HEK293 (cell line): ENCODE data around the gene MYRIP.

Experiments used
- CTCF ChIA-PET: fragments of 350-600 bp; formaldehyde crosslinking; extraction: SDS; loops from one replicate; lab custom pipeline; 2021; ENCODE audit warnings: antibody characterized with exemption; lab: Yijun Ruan, JAX
- POLR2A ChIA-PET: fragments of 300-600 bp; formaldehyde crosslinking; extraction: SDS; loops from one replicate; lab custom pipeline; 2020; ENCODE audit warnings: antibody characterized with exemption, inconsistent platforms; lab: Yijun Ruan, JAX
- H3K27ac ChIP-seq: fragments of 200-500 bp; sonication (Bioruptor generic); 2 replicates; pipeline ENCODE4 v1.5.1; 2014; ENCODE audit warnings: low read depth, low read length, control low read depth, inconsistent platforms; ENCODE audit errors: extremely low read depth
- H3K36me3 ChIP-seq, 2 experiments: fragments of 200-500 bp in 1 of 2; sonication (Bioruptor generic) in 1 of 2; 1 replicate in 1 of 2; 2 replicates in 1 of 2; pipeline ENCODE4 v1.5.1; 2014 to 2017; ENCODE audit warnings: inconsistent platforms in 2 of 2, low read length in 2 of 2; ENCODE audit not compliant: control insufficient read depth in 2 of 2, insufficient read depth in 1 of 2
- H3K4me1 ChIP-seq: fragments of 200-500 bp; sonication (Bioruptor generic); 2 replicates; pipeline ENCODE4 v1.5.1; 2014; ENCODE audit warnings: mild to moderate bottlenecking, low read length, inconsistent platforms; ENCODE audit not compliant: control insufficient read depth, insufficient read depth
- H3K4me3 ChIP-seq: 2 replicates; pipeline ENCODE4 v1.5.1; 2011; ENCODE audit warnings: low read depth, mild to moderate bottlenecking, control low read depth, low read length, moderate library complexity
- H3K9me3 ChIP-seq: fragments of 200-500 bp; sonication (Bioruptor generic); 2 replicates; pipeline ENCODE4 v1.5.1; 2014; ENCODE audit warnings: low read depth, low read length, inconsistent platforms; ENCODE audit not compliant: control insufficient read depth, insufficient read depth
- BCL11B ChIP-seq: fragments of 450-650 bp; formaldehyde crosslinking; IDR thresholded peaks from 2 replicates; pipeline ENCODE4 v1.5.1; 2016; ENCODE audit warnings: low read depth, missing biosample characterization, missing genetic modification characterization
- ELK4 ChIP-seq: IDR thresholded peaks from 2 replicates; pipeline ENCODE4 v1.6.1; 2011; ENCODE audit warnings: mild to moderate bottlenecking, low read depth, low read length, borderline replicate concordance
- GLIS1 ChIP-seq: fragments of 450-650 bp; formaldehyde crosslinking; IDR thresholded peaks from 2 replicates; pipeline ENCODE4 v1.5.1; 2016; ENCODE audit warnings: missing biosample characterization, missing genetic modification characterization
- HOXD13 ChIP-seq: sonication (generic); formaldehyde crosslinking; IDR thresholded peaks from 2 replicates; pipeline ENCODE4 v1.8.0; 2022; ENCODE audit warnings: missing genetic modification reagents, borderline replicate concordance
- KLF9 ChIP-seq: fragments of 450-650 bp; formaldehyde crosslinking; IDR thresholded peaks from 2 replicates; pipeline ENCODE4 v1.5.1; 2016; ENCODE audit warnings: missing biosample characterization, missing genetic modification characterization, low read depth
- TRIM28 ChIP-seq: IDR thresholded peaks from 2 replicates; pipeline ENCODE4 v1.6.1; 2011; ENCODE audit warnings: low read length, control low read depth, borderline replicate concordance
- ZNF114 ChIP-seq: fragments of 450-650 bp; formaldehyde crosslinking; IDR thresholded peaks from 2 replicates; pipeline ENCODE4 v1.5.0; 2017; ENCODE audit warnings: missing biosample characterization, missing genetic modification characterization
- ZNF140 ChIP-seq: fragments of 450-650 bp; formaldehyde crosslinking; IDR thresholded peaks from 2 replicates; pipeline ENCODE4 v1.5.1; 2016; ENCODE audit warnings: missing biosample characterization, missing genetic modification characterization
- ZNF2 ChIP-seq: fragments of 450-650 bp; formaldehyde crosslinking; IDR thresholded peaks from 2 replicates; pipeline ENCODE4 v1.5.1; 2016; ENCODE audit warnings: missing biosample characterization, missing genetic modification characterization
- ZNF214 ChIP-seq: fragments of 450-650 bp; formaldehyde crosslinking; IDR thresholded peaks from 2 replicates; pipeline ENCODE4 v1.5.1; 2017; ENCODE audit warnings: missing biosample characterization, mild to moderate bottlenecking, missing genetic modification characterization, borderline replicate concordance
- ZNF223 ChIP-seq: fragments of 450-650 bp; formaldehyde crosslinking; IDR thresholded peaks from 2 replicates; pipeline ENCODE4 v1.5.1; 2016; ENCODE audit warnings: missing biosample characterization, missing genetic modification characterization
- ZNF24 ChIP-seq: fragments of 450-650 bp; formaldehyde crosslinking; IDR thresholded peaks from 2 replicates; pipeline ENCODE4 v1.5.1; 2016; ENCODE audit warnings: missing biosample characterization, missing genetic modification characterization
- ZNF26 ChIP-seq: fragments of 450-650 bp; formaldehyde crosslinking; IDR thresholded peaks from 2 replicates; pipeline ENCODE4 v1.5.1; 2016; ENCODE audit warnings: missing biosample characterization, missing genetic modification characterization
- ZNF292 ChIP-seq: fragments of 450-650 bp; formaldehyde crosslinking; IDR thresholded peaks from 2 replicates; pipeline ENCODE4 v1.5.1; 2016; ENCODE audit warnings: low read depth, missing biosample characterization, missing genetic modification characterization, borderline replicate concordance
- ZNF311 ChIP-seq: fragments of 450-650 bp; formaldehyde crosslinking; IDR thresholded peaks from 2 replicates; pipeline ENCODE4 v1.5.1; 2017; ENCODE audit warnings: missing biosample characterization, missing genetic modification characterization, borderline replicate concordance
- ZNF394 ChIP-seq: fragments of 450-650 bp; formaldehyde crosslinking; IDR thresholded peaks from 2 replicates; pipeline ENCODE4 v1.5.1; 2016; ENCODE audit warnings: missing biosample characterization, missing genetic modification characterization, mild to moderate bottlenecking, moderate library complexity, borderline replicate concordance
- ZNF404 ChIP-seq: fragments of 450-650 bp; formaldehyde crosslinking; IDR thresholded peaks from 2 replicates; pipeline ENCODE4 v1.5.1; 2017; ENCODE audit warnings: missing biosample characterization, missing genetic modification characterization
- ZNF416 ChIP-seq: fragments of 450-650 bp; formaldehyde crosslinking; IDR thresholded peaks from 2 replicates; pipeline ENCODE4 v1.5.1; 2016; ENCODE audit warnings: missing biosample characterization, missing genetic modification characterization
- ZNF561 ChIP-seq: fragments of 450-650 bp; IDR thresholded peaks from 2 replicates; pipeline ENCODE4 v1.5.1; 2018; ENCODE audit warnings: missing biosample characterization, missing genetic modification characterization, borderline replicate concordance
- ZNF600 ChIP-seq: fragments of 450-650 bp; formaldehyde crosslinking; IDR thresholded peaks from 2 replicates; pipeline ENCODE4 v1.5.1; 2016; ENCODE audit warnings: missing biosample characterization, missing genetic modification characterization
- ZNF610 ChIP-seq: fragments of 450-650 bp; formaldehyde crosslinking; IDR thresholded peaks from 2 replicates; pipeline ENCODE4 v1.5.1; 2016; ENCODE audit warnings: missing biosample characterization, missing genetic modification characterization, borderline replicate concordance
- ZNF621 ChIP-seq: fragments of 450-650 bp; formaldehyde crosslinking; IDR thresholded peaks from 2 replicates; pipeline ENCODE4 v1.5.1; 2017; ENCODE audit warnings: missing biosample characterization, missing genetic modification characterization
- ZNF664 ChIP-seq: fragments of 450-650 bp; formaldehyde crosslinking; IDR thresholded peaks from 2 replicates; pipeline ENCODE4 v1.5.1; 2016; ENCODE audit warnings: missing biosample characterization, missing genetic modification characterization
- ZNF785 ChIP-seq: fragments of 450-650 bp; formaldehyde crosslinking; IDR thresholded peaks from 2 replicates; pipeline ENCODE4 v1.5.1; 2016; ENCODE audit warnings: missing biosample characterization, missing genetic modification characterization
- ZNF830 ChIP-seq: fragments of 450-650 bp; IDR thresholded peaks from 2 replicates; pipeline ENCODE4 v1.5.0; 2018; ENCODE audit warnings: missing biosample characterization, missing genetic modification characterization, low read depth, mild to moderate bottlenecking, moderate library complexity
- ZNF843 ChIP-seq: fragments of 450-650 bp; formaldehyde crosslinking; IDR thresholded peaks from 2 replicates; pipeline ENCODE4 v1.5.1; 2016; ENCODE audit warnings: missing biosample characterization, missing genetic modification characterization
- ZXDB ChIP-seq: fragments of 450-650 bp; formaldehyde crosslinking; IDR thresholded peaks from 2 replicates; pipeline ENCODE4 v1.5.1; 2016; ENCODE audit warnings: missing biosample characterization, missing genetic modification characterization
- TF ChIP-seq, protein P1 (sequence below): fragments of 450-650 bp; formaldehyde crosslinking; IDR thresholded peaks from 2 replicates; pipeline ENCODE4 v1.5.1; 2016; ENCODE audit warnings: missing biosample characterization, missing genetic modification characterization
- TF ChIP-seq, protein P2 (sequence below): fragments of 450-650 bp; formaldehyde crosslinking; IDR thresholded peaks from 2 replicates; pipeline ENCODE4 v1.5.1; 2016; ENCODE audit warnings: missing biosample characterization, missing genetic modification characterization

MYRIP gene

DNA sequence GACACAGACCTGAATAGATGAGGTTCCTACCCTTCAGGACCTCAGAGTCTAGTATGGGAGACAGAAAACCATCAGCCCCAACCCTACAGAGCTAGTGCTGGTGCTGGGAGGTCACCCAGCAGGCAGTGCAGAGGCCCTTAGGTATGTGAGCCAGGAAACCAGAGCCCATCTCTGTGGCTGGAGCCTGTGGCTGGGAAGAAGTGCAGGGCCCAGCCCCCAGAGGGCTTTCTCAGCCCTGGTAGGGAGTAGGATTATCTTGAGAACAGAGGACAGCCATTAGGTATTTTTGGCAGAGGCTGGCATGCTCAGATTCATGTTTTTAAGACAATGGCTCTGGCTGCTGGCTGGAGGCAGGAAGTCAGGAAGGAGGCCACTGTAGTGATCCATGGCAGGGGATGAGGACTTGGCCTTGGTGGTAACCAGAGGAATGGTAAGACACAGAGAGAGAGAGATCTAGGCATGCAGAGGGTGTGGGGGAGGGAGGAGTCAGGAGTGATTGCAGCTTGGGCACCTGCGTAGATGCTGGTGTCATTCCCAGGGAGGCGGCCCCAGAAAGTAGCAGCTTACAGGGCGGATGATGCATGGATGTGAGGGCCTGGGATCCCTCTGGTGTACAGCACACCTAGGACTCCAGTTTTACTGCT lies 279.2 kb downstream of the MYRIP start (continued):
- TF ChIP-seq ZNF223 (tag by site-specific recombination) (no peak), ZXDB (tag by site-specific recombination) (no peak), ZNF664 (tag by site-specific recombination) (no peak), KLF9 (tag by site-specific recombination) (no peak), ELK4 (no peak)

GRCh38 chr3:40096661-40097111 lies 287.3 kb downstream of the MYRIP start:
- CTCF ChIA-PET, result no interaction called here

GRCh38 chr3:40097131-40098117 lies 288.0 kb downstream of the MYRIP start:
- no peaks in the 10 kb centered on the region for H3K36me3 ChIP-seq
- no peak overlapping the region for H3K27ac ChIP-seq
- H3K9me3 ChIP-seq, result no peaks in the 10 kb centered on the region
- ChIA-PET POLR2A (no interaction called here), CTCF (no interaction called here)
- no peak overlapping the region for H3K4me3 ChIP-seq
- no peaks in the 10 kb centered on the region for H3K4me1 ChIP-seq
- TF ChIP-seq GLIS1 (tag by site-specific recombination) (no peak), ZNF140 (tag by site-specific recombination) (no peak), ZNF600 (tag by site-specific recombination) (no peak), ZNF621 (tag by site-specific recombination) (no peak), ZNF24 (tag by site-specific recombination) (no peak), ZNF830 (tag by site-specific recombination) (no peak), ZNF26 (tag by site-specific recombination) (no peak), ZNF404 (tag by site-specific recombination) (no peak), ZNF214 (tag by site-specific recombination) (no peak), ZNF394 (tag by site-specific recombination) (no peak), ZNF610 (tag by site-specific recombination) (no peak)

More at GRCh38 chr3:40096661-40097111, 287.3 kb downstream of the MYRIP start:
- no peak overlapping the region for H3K4me3 ChIP-seq
- H3K27ac ChIP-seq, result no peak overlapping the region
- H3K9me3 ChIP-seq, result no peaks in the 10 kb centered on the region
- TF ChIP-seq, protein P1, sequence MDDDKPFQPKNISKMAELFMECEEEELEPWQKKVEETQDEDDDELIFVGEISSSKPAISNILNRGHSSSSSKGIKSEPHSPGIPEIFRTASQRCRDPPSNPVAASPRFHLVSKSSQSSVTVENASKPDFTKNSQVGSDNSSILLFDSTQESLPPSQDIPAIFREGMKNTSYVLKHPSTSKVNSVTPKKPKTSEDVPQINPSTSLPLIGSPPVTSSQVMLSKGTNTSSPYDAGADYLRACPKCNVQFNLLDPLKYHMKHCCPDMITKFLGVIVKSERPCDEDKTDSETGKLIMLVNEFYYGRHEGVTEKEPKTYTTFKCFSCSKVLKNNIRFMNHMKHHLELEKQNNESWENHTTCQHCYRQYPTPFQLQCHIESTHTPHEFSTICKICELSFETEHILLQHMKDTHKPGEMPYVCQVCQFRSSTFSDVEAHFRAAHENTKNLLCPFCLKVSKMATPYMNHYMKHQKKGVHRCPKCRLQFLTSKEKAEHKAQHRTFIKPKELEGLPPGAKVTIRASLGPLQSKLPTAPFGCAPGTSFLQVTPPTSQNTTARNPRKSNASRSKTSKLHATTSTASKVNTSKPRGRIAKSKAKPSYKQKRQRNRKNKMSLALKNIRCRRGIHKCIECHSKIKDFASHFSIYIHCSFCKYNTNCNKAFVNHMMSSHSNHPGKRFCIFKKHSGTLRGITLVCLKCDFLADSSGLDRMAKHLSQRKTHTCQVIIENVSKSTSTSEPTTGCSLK (tag by site-specific recombination), result no peak
- no peak for TF ChIP-seq ZNF311 (tag by site-specific recombination)
- TF ChIP-seq, protein P2, sequence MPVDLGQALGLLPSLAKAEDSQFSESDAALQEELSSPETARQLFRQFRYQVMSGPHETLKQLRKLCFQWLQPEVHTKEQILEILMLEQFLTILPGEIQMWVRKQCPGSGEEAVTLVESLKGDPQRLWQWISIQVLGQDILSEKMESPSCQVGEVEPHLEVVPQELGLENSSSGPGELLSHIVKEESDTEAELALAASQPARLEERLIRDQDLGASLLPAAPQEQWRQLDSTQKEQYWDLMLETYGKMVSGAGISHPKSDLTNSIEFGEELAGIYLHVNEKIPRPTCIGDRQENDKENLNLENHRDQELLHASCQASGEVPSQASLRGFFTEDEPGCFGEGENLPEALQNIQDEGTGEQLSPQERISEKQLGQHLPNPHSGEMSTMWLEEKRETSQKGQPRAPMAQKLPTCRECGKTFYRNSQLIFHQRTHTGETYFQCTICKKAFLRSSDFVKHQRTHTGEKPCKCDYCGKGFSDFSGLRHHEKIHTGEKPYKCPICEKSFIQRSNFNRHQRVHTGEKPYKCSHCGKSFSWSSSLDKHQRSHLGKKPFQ, result no peak
- no peak for TF ChIP-seq ZNF843 (tag by site-specific recombination)
- TF ChIP-seq ZNF416 (tag by site-specific recombination), result no peak
- TF ChIP-seq ZNF561 (tag by site-specific recombination), result no peak
- no peak for TF ChIP-seq ZNF785 (tag by site-specific recombination)
- TF ChIP-seq BCL11B, result no peak
- no peak for TF ChIP-seq ZNF2 (tag by site-specific recombination)
- no peak for TF ChIP-seq ZNF114 (tag by site-specific recombination)
- no peak for TF ChIP-seq TRIM28
- TF ChIP-seq HOXD13 (CRISPR knock-in tag), result no peak
- TF ChIP-seq ZNF292, result no peak
- TF ChIP-seq, all 188 proteins: peak for 0
- POLR2A ChIA-PET, result no interaction called here
- Histone ChIP-seq H3K4me1 (no peaks in the 10 kb centered on the region), H3K36me3 (no peaks in the 10 kb centered on the region)
